Endometrium (tissue), 2 donors: ENCODE measurements around the gene PFKFB1.

Experiments used
- FAIRE-seq: peaks from 2 replicates; lab custom pipeline; 2012; peaks lifted over from hg19 to GRCh38; lab: Jason Lieb, UNC
- donor health status: control.
- donor health status: control.

PFKFB1 gene

GRCh38 chrX:54994099-54994498 lies at the start of gene PFKFB1:
Gene PFKFB1 (minus strand): TSS chrX:54994188. CDS start chrX:54994007, 181 bp downstream.
- no peak for FAIRE-seq

DNA sequence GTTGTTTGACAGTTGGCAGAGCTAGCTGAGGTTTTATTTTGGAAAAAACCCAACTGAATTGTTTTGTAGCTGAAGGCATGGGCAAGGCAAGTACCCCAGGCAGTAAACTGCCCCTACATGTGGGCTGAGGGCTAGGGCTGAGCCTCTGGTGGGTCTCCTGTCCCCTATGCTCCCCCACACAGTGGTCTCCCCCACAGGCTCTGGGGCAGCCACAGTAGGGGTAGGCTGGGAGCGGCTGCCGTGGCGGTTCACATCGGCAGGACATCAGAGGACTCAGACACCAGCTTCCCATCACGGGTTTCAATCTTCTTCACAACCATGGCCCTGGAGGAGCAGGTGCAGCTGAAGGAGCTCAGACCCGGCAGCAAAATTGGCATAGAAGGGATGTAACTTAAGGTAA lies 47.5 kb upstream of the PFKFB1 start:
- no peak for FAIRE-seq

- no peak for FAIRE-seq
Observed at GRCh38 chrX:55039471-55039870, 45.5 kb upstream of the PFKFB1 start.

DNA sequence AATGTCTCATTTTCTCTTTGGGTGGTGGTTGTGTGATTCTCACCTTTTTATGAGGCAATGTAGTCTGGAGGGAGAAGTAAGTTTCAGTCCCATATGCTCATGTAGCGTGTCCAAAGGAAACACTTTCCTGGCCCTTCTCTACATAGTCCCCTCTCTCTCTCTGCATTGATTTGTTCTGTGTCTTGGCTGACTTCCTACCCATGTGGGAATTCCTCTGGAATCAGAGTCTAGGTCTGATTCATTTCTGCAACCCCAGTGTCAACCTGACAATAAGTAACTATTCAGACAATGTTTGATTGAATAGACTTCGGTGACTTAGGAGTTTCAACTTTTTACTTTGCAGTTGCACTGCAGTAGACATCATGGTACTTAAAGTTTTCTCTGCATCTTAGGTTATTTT lies 39.4 kb upstream of the PFKFB1 start:
- no peak for FAIRE-seq

DNA sequence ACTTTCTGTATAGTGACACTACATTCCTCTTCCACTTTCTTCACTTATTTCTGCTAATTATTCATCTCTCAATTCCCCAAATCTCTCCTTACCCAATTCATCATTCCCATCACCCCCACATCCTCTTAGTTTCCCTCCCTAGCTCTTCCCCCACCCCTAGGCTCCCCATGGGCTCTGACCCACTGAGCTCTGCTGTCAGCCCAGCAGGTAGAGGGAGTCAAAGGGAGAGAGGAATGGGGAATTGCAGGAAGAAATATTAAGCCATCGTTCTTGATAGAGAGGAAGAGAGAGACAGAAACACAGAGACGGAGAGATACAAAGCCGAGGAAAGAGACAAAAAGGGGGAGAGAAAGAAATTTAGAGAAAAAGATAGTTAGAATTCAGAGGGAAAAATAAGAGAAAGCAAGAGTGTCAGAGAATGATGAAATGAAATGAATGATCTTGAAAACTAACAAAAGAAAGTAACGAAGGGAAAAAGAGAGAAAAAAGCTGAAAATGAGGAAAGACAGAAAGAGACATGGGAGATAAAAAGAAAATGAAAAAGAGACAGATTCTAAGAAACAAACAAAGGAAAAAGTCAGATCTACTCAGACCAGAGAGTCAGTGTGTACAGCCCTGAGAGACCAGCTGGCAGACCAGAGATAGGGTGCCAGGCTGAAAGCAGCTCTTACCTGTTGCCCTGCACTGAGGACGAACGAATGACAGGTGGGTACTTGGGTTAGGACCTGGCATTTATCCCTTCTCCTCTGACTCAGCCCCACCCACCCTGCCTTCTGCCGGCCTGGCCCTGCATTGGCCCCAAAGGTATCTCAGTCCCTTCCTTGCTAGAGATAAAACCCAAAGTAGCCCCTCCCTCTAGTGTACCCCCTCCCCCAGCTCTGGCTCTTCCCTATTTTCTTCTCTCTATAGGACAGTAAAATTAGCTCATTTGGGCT lies 36.5 kb upstream of the PFKFB1 start, which contains the start of gene ALAS2:
TSS of gene ALAS2 (minus strand) at position 707 of the 935 bp plus-strand sequence. CDS start 4,977 bp downstream, outside the sequence.
- FAIRE-seq = no peak

- no peak for FAIRE-seq
Observed at GRCh38 chrX:55029291-55029690, 35.3 kb upstream of the PFKFB1 start.

DNA sequence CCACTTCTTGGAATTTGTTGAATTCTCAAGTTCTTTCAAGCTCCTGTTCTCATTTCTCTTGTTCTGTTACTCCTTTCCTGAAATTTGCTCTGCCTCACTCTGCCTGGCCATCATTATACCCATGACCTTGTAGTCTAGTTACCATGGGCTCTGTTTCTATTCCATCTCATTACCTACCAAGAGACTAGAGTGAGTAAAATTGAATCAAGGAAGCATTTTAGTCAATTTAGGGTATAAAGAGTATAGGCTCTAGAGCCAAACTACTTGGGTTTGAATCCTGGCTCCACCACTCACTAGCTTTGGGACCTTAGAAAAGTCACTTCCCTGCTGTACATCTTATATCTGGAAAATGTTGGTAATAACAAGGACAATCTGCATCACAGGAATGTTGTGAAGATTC lies 34.6 kb upstream of the PFKFB1 start:
- no peak for FAIRE-seq

DNA sequence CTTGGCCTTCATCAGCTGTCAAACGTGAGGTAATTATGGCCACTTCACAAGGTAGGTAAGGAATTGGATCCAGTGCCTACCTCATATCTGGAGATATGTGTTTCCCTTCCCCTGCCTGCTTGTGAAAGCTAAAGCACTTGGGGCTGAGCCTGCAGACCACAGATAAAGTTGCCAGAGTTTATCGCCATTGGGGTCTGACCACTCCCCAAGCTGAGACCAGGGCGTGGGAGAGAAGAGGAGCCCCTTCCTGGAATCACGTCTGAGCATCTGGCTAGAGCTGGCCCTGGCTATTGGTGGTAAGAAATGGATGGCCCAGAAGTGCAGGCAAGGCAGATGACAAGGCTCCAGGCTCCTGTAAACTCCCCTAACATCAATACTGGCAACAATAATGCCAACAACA lies 34.1 kb upstream of the PFKFB1 start:
- FAIRE-seq = no peak

GRCh38 chrX:55026840-55027239 lies 32.9 kb upstream of the PFKFB1 start:
- no peak for FAIRE-seq

- FAIRE-seq = no peak
Observed at GRCh38 chrX:55026143-55026542, 32.2 kb upstream of the PFKFB1 start.

GRCh38 chrX:55014897-55015299 lies 20.9 kb upstream of the PFKFB1 start:
- no peak for FAIRE-seq

GRCh38 chrX:55011294-55011693 lies 17.3 kb upstream of the PFKFB1 start:
- no peak for FAIRE-seq

DNA sequence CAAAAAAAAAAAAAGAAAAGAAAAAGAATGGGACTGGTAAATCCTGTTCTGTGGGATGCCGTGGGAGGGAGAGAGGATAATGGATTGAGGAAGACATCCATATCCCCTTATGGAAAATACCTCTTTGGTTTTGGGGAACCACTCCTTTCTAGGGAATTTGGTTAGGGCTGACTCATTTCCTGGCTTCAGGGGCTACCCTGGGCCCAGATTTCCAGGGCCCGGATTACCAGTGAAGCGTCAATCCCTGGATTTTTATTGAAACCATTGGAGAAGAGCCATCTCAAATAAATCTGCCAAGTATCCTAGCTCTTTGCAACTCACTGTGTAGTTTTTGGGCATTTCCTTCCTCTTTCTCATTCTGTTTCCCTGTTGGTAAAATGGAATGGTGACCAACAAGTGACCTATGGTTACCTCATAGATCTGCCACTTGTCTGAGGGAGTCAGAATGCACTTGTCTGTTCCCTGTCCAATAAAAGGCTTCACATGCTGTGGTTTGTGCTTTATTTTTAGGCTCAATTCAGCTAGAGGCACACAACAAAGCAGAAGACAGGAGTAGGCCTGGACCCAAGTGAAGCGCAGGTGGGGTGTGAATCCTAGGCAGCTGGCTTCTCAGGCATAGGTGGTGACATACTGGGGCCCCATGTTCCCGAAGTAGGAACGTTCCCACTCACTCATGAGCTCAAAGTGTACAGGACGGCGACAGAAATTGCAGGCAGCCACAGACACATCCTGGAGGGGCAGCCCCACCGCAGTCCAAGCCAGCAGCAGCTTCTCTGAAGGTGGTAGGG lies 14.8 kb upstream of the PFKFB1 start:
- FAIRE-seq = no peak

DNA sequence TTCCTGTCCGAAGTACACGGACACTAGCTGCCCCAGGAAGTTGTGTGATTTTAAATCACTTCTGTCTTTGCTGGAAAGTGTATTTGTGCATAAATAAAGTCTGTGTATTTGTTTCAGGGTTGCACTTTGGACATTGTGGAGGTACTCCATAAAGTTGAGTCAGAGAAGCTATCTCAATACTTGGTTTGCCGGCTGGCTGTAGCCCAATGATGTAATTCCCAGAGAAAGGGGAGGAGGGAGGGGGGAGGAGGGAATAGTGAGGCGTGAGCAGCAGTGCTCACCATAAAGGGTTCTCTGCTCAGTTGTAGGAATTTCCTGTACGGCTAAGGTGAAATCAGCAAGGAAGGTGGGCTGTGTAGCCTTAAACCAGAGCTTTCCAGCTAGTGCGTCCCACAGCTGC lies 13.7 kb upstream of the PFKFB1 start:
- no peak for FAIRE-seq

DNA sequence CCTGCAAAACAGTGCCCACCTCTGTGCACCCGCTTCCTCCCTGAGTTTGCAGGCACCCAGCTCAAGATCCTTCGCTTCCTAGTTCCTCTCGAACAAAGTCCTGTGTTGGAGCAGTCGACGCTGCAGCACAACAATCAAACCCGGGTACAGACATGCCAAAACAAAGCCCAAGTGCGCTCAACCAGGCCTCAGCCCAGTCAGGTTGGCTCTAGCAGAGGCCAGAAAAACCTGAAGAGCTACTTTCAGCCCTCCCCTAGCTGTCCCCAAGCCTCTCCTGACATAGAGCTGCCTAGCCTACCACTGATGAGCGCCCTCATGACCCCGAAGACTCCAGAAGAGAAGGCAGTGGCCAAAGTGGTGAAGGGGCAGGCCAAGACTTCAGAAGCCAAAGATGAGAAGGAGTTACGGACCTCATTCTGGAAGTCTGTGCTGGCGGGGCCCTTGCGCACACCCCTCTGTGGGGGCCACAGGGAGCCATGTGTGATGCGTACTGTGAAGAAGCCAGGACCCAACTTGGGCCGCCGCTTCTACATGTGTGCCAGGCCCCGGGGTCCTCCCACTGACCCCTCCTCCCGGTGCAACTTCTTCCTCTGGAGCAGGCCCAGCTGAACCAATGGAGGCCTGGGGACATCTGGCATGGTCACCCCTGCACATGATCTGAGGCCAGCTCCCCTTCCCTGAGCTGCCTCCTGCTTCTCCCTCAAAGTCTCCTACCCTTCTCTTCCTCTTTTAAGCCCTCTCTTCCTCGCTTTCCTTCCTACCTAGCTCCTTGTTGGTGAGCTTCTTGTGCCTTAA lies 13.0 kb upstream of the PFKFB1 start:
- FAIRE-seq = no peak

DNA sequence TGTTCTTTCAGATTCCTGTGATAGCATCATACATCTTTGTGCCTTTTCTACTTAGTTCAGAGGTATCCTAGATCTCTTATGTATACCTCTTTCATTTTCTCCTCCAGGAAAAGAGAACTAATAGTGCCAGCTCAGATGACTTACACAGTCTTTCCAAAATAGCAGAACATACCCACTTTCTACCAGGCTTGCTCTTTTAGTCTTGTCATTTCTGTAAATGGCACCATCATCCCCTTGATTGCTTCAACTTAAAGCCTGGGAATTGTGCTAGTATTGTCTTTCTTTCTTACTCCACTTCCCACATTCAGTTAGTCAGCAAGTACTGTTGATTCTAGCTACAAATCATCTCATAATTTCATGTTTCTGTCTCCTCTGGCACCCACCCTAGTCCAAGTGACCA lies 11.3 kb upstream of the PFKFB1 start:
- FAIRE-seq = no peak

GRCh38 chrX:55004231-55004630 lies 10.2 kb upstream of the PFKFB1 start:
- FAIRE-seq = no peak

DNA sequence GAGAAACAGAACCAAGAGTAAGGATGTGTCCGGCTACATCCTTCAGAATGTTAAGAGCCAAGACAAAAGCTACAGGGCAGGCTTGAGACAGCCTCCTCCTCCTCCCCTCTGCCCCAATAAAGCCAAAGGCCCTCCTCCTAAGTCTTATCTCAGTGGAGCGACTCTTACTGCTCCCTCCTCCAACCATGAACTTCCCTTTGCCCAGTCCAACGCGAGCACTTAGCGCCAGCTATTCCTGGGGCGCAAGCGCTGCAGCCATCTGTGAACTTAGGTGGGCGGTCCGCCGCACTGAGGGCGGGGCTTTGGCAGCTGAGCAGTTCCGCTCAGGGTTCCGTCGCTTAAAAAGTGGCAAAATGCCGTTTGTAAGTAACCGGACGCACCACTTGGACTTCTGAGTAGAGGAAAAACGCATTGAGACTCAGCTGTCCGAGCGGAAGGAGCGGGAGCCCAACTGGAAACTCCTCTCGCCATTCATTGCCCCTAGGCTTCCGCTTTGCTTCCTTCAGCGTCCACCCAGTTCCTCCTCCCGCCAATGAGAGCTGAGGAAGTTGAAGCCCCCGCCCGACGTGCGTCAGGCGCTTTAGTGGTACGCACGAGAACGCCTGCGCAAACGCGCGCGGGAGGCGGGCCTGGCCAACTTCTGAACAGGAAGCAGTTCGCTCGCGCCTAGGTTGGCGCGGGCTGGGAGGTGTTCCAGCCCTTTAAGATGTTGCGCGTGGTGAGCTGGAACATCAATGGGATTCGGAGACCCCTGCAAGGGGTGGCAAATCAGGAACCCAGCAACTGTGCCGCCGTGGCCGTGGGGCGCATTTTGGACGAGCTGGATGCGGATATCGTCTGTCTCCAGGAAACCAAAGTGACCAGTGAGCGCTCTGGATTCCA lies 6.0 kb upstream of the PFKFB1 start, which contains the start of gene APEX2:
TSS of gene APEX2 (plus strand) at position 647 of the 882 bp plus-strand sequence. CDS start at position 707, 60 bp downstream.
- FAIRE-seq = peak; percentile 65

DNA sequence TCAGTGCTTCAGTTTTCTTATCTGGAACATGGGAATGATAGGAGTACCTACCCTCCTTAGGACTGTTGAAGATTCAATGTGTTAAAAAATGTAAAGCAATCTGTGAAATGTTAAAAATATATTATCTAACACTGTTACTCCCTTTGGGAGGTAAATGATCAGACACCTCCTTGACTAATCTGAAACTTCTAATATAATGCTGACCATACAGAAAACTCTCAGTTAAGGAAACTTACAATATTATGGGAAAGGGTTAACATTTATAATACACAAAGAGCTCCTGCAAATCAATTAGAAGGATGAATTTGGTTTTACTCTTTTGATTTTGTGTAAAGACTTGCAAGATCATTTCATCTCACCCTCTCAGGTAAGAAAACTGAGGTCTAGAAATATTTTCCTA lies 1.6 kb upstream of the PFKFB1 start:
- no peak for FAIRE-seq

GRCh38 chrX:54994668-54995351 lies 822 bp upstream of the PFKFB1 start:
- no peak for FAIRE-seq
